ENCODE data around the gene HHIPL1.

The HHIPL1 gene

GRCh38 chr14:99599393-99599792 lies 45.5 kb upstream of the HHIPL1 start:
- FAIRE-seq (no peak), DNase-seq (ENCODE audit: insufficient read length, low spot score) (no peak)
- TF ChIP-seq CTCF (IDR thresholded peaks at IDR 0.05; ENCODE audit: insufficient read depth, missing control alignments) = no peak

GRCh38 chr14:99600232-99600888 lies 44.6 kb upstream of the HHIPL1 start:
- FAIRE-seq (no peak), DNase-seq (ENCODE audit: insufficient read length, low spot score) (no peak)
- no peak for TF ChIP-seq CTCF (IDR thresholded peaks at IDR 0.05; ENCODE audit: insufficient read depth, missing control alignments)

GRCh38 chr14:99601361-99601831 lies 43.5 kb upstream of the HHIPL1 start:
- FAIRE-seq (no peak), DNase-seq (ENCODE audit: insufficient read length, low spot score) (no peak)

GRCh38 chr14:99602054-99602787 lies 42.7 kb upstream of the HHIPL1 start:
- DNase-seq (ENCODE audit: insufficient read length, low spot score) (no peak), FAIRE-seq (no peak)
- TF ChIP-seq CTCF (IDR thresholded peaks at IDR 0.05; ENCODE audit: insufficient read depth, missing control alignments) = no peak

More at GRCh38 chr14:99601361-99601831, 43.5 kb upstream of the HHIPL1 start:
- no peak for TF ChIP-seq CTCF (IDR thresholded peaks at IDR 0.05; ENCODE audit: insufficient read depth, missing control alignments)

GRCh38 chr14:99602788-99603415 lies 42.0 kb upstream of the HHIPL1 start:
- no peak for FAIRE-seq
- DNase-seq (ENCODE audit: insufficient read length, low spot score) = no peak
- TF ChIP-seq CTCF (IDR thresholded peaks at IDR 0.05; ENCODE audit: insufficient read depth, missing control alignments) = no peak

GRCh38 chr14:99603471-99604277 lies 41.3 kb upstream of the HHIPL1 start, which contains the start of gene CCDC85C:
CCDC85C (minus strand) TSS chr14:99604207; CDS start chr14:99603959, 248 bp downstream.
- TF ChIP-seq CTCF (IDR thresholded peaks at IDR 0.05; ENCODE audit: insufficient read depth, missing control alignments) = no peak
- no peak for FAIRE-seq
- DNase-seq (ENCODE audit: insufficient read length, low spot score) = no peak
